B cell (primary cell): ENCODE data around the gene PFDN6.

Source experiments
- EZH2 ChIP-seq: IDR thresholded peaks from 2 replicates; pipeline ENCODE4 v1.6.1; 2012; ENCODE audit warnings: borderline replicate concordance, low read depth, mild to moderate bottlenecking, moderate library complexity, low read length; ENCODE audit not compliant: insufficient read depth, poor library complexity, severe bottlenecking
- TF ChIP-seq, protein P1 (sequence below): fragments of 200-600 bp; IDR thresholded peaks from one replicate; pipeline ENCODE4 v1.8.0; 2022; ENCODE audit warnings: antibody characterized with exemption, mild to moderate bottlenecking

DNA sequence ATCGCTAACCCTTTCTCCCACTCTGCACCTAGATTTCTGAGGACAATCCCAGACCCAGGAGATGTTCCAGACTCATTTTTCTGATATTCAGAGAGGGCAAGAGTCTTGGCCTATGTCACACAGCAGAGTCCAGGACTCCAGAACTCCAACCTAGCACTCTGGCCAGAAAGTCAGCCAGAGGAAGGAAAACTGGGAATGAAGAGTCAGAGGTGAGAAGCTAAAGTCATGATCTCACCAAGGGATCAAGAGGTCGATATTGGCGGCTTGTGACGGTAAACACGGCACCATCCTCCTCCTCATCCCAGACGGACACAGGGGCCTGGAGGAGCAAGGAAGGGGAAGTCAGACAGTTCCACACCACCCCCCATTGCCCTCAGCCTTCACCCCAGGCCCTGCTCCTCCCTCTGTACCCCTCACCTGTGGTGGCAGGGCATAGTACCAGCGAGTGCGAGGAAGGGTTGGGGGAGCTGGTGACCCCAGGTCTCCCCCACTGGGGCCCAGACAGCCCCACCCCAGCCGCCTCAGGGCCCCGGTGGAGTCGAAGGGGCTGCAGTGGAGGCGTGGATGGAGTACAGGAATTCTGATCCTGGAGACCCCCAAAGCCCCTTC is 7.5 kb downstream of the PFDN6 start:
- TF ChIP-seq, protein P1, sequence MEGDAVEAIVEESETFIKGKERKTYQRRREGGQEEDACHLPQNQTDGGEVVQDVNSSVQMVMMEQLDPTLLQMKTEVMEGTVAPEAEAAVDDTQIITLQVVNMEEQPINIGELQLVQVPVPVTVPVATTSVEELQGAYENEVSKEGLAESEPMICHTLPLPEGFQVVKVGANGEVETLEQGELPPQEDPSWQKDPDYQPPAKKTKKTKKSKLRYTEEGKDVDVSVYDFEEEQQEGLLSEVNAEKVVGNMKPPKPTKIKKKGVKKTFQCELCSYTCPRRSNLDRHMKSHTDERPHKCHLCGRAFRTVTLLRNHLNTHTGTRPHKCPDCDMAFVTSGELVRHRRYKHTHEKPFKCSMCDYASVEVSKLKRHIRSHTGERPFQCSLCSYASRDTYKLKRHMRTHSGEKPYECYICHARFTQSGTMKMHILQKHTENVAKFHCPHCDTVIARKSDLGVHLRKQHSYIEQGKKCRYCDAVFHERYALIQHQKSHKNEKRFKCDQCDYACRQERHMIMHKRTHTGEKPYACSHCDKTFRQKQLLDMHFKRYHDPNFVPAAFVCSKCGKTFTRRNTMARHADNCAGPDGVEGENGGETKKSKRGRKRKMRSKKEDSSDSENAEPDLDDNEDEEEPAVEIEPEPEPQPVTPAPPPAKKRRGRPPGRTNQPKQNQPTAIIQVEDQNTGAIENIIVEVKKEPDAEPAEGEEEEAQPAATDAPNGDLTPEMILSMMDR = no peak
- no peak for TF ChIP-seq EZH2
